Retinal pigment epithelial cell (primary cell): ENCODE results near the gene ITGA1.
A peak's percentile ranks its signal among the peaks of the same experiment; 100 is the strongest.

Experiments used
- DNase-seq: peaks from one replicate; pipeline ENCODE4 v3.0.0-alpha.2; 2010; ENCODE audit warnings: low read depth
- H3K4me3 ChIP-seq: 2 replicates; pipeline ENCODE4 v1.5.1; 2011; ENCODE audit warnings: mild to moderate bottlenecking, low read length, control low read depth, moderate library complexity
- TF ChIP-seq, protein P1 (sequence below): conservative IDR thresholded peaks from 2 replicates; pipeline ENCODE4 v1.5.1; 2011; ENCODE audit warnings: low read depth, low read length, control low read depth, inconsistent platforms

The ITGA1 gene

DNA sequence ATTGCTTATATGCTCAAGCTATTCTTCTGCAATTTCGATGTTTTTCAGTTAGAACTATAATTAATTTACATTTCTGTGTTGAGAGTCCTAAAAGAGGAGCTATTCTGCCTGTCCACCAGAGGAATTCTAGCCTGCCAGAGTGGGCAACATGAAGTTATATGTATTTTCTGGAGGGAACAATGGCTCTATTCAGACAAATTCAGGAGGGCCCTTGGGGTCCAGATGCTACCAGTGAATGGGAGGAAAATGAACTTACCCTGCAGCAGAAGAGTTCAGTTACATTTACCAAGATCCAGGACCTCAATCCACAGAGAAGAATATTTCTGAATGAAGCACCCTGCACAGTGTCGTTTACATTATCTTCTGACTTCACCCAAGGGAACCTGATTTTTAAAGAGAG, 80.7 kb downstream of the ITGA1 start:
- TF ChIP-seq, protein P1, sequence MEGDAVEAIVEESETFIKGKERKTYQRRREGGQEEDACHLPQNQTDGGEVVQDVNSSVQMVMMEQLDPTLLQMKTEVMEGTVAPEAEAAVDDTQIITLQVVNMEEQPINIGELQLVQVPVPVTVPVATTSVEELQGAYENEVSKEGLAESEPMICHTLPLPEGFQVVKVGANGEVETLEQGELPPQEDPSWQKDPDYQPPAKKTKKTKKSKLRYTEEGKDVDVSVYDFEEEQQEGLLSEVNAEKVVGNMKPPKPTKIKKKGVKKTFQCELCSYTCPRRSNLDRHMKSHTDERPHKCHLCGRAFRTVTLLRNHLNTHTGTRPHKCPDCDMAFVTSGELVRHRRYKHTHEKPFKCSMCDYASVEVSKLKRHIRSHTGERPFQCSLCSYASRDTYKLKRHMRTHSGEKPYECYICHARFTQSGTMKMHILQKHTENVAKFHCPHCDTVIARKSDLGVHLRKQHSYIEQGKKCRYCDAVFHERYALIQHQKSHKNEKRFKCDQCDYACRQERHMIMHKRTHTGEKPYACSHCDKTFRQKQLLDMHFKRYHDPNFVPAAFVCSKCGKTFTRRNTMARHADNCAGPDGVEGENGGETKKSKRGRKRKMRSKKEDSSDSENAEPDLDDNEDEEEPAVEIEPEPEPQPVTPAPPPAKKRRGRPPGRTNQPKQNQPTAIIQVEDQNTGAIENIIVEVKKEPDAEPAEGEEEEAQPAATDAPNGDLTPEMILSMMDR, result no peak
- no peak overlapping the region for H3K4me3 ChIP-seq
- no peak for DNase-seq

DNA sequence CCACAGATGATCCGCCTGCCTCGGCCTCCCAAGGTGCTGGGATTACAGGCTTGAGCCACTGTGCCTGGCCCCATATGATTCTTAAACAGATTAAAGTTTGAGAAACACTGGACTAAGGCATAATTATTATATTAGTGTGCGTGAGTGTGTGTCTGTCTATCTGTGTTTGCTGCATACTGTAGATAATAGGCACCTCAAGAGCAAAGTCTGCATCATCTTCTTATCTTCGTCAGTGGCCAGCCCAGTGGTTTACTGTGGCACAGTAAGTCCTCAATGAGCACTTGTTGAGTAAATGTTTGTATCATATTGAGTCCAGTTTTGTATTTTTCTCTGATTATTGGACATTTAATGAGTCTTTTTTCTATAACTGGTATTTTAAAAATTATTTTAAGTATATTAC, 81.7 kb downstream of the ITGA1 start:
- H3K4me3 ChIP-seq, result no peak overlapping the region
- TF ChIP-seq, protein P1, result no peak
- DNase-seq, result no peak

DNA sequence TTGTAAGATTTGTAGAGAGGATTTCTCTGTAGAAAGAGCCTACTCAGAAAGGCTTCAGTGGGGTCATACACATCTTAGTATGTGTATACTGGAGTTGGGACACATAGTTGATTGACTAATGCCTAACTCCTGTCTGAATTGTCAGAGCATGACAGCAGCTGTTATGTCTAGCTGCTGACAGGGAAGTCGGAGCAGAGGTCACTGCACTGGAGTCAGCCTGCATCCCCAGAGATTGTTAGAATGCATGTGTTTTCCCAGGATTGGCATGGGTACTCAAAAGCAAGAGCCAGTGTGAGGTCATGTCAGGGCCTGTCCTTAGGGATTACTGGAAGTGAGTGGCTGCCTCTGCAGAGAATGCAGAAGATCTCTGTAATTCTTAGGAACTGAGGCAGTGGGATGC, 82.7 kb downstream of the ITGA1 start:
- DNase-seq, result no peak
- TF ChIP-seq, protein P1, result no peak
- no peak overlapping the region for H3K4me3 ChIP-seq

DNA sequence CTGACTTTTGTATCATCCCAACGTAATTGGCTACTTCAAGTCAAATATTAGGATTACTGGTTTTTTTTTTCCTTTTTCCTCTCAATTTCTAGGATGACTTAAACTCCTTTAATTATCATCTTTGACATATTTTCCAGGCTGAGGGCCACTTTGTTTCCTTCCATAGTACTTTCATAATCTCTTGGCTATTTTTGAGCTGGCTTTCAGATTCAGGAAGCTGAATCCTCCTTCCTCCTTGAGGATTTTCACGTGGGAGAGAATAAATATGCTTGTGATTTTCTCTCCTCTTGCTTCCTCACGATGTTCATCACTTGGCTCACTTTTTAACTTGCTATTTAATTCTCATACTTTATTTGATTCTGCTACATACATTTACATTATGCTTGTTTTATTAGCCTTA, 88.1 kb downstream of the ITGA1 start:
- no peak overlapping the region for H3K4me3 ChIP-seq
- no peak for DNase-seq
- TF ChIP-seq, protein P1, result no peak

DNA sequence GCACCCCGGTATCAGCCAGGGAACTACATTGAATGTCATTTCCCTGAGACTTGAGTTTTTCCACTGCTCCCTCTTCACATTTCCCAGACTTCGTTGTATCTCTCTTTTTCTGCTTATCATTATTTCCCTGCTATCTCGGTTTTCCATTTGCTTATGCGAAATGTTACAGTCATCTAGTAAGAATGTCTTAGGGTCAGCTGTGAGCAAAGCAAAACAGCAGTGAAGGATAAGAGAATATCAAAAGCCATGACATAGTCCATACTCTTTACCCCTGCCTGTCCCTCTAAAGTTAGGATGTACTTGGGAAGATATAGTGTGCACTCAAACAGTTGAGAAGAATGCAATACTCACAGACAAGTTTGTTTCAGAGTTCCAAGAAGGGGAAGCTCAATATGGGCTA, 88.7 kb downstream of the ITGA1 start:
- no peak overlapping the region for H3K4me3 ChIP-seq
- DNase-seq, result no peak
- TF ChIP-seq, protein P1, result no peak

DNA sequence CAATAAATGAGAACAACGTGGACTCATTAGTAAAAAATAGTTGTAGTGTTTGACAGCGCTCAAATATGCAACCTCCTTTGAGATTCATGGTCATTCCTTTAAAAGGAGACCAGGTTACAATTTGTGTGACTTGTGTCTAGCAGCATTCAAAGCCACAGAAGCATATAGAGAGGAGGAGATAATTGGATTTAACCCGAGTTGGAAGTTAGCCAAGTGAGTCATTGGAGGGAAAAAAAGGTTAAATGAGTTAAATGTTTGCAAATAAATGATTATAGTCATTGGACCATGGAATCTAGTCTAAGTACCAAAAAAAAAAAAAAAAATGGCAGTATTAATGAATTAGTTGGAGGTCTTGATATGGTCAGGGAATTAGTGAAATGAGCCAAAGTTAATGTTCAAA, 90.9 kb downstream of the ITGA1 start:
- TF ChIP-seq, protein P1, result no peak
- no peak overlapping the region for H3K4me3 ChIP-seq
- DNase-seq, result peak; percentile 91

DNA sequence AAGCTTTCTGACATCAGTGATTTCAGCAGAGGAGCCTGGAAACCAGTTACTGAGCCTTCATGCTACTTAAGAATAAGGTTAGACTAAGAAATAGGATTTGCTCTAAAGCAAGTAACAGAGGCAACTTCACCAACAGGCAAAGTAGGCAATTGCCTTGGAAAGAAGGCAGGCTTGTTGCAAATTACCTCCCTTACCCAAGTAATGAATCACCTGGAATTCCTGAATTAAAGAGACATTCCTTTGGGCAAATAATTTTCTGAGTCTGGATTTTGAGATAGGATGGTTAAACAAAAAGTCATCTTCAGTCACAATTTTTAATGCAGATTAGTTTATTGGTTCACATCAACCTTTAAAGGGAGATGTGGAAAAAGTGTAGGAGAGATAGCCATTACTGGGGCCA, 92.8 kb downstream of the ITGA1 start:
- H3K4me3 ChIP-seq, result no peak overlapping the region
- TF ChIP-seq, protein P1, result no peak

More for the DNA sequence above, 92.8 kb downstream of the ITGA1 start:
- DNase-seq, result no peak
